NCI-H446 (cell line): ENCODE results near the gene FCHSD2.
A peak's percentile ranks its signal among the peaks of the same experiment; 100 is the strongest.
"Not testable (repeated sequence)": the region's sequence is repeated elsewhere in the genome, so short reads cannot be mapped to it uniquely, and the experiment has no call there.

Experiments
- DNase-seq, 2 experiments: peaks; one replicate each; lab custom pipeline; 2025; lab: John Stamatoyannopoulos, UW

The FCHSD2 gene

DNA sequence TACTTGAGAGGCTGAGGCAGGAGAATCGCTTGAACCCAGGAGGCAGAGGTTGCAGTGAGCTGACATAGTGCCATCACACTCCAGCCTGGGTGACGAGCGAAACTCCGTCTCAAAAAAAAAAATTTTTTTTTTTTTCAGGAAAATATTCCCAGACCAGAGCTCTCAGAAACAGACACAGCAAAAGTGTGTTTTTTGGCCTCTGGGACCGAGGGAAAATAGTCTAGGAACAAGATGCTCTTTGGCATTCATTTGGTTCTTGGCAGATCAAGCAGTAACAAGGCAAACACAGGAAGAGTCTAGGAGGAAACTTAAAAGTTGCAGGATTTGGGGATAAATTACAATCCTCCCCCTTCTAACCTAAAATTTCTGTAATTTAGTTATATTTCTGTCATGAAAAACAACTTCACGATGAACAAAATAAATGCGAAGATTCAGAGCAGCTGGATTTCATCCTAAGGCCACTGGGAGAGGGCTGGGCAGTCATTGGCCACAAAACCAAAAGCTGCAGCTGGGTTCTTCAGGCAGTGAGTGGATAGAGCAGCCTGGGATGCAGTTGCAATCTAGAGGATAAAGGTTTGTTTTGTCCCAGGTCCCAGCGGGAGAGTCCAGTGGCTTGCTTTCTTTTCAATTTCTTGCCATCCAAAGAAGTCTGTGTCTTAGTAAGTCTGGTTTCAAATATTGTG lies 308.2 kb downstream of the FCHSD2 start:
- DNase-seq = no peak

DNA sequence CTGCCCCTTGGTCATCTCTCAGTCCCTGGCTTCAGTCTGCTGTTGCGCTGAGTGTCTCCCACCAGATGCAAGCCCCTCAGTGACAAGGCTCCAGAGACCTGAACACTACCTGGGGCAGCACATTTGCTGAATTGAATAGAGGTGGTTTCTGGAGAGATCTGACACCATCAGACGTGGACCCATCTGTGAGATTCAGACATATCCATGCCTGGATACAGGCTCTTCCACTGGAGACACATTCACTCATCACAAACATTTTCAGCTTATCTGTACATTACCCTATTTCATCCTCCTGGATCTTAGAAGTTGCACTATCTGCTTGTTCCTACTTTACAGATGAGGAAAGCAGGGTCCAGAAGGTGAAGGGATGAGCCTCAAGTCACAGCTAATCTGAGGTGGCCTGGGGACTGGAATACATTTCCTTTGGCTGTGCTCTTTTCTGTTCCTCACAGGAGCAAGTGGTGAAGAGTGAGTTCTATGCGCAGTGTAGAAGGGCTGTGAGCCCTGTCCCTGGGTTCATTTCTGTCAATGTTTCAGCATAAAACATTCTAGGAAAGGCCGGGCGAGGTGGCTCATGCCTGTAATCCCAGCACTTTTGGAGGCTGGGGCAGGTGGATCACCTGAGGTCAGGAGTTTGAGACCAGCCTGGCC lies 308.9 kb downstream of the FCHSD2 start:
- DNase-seq = no peak

DNA sequence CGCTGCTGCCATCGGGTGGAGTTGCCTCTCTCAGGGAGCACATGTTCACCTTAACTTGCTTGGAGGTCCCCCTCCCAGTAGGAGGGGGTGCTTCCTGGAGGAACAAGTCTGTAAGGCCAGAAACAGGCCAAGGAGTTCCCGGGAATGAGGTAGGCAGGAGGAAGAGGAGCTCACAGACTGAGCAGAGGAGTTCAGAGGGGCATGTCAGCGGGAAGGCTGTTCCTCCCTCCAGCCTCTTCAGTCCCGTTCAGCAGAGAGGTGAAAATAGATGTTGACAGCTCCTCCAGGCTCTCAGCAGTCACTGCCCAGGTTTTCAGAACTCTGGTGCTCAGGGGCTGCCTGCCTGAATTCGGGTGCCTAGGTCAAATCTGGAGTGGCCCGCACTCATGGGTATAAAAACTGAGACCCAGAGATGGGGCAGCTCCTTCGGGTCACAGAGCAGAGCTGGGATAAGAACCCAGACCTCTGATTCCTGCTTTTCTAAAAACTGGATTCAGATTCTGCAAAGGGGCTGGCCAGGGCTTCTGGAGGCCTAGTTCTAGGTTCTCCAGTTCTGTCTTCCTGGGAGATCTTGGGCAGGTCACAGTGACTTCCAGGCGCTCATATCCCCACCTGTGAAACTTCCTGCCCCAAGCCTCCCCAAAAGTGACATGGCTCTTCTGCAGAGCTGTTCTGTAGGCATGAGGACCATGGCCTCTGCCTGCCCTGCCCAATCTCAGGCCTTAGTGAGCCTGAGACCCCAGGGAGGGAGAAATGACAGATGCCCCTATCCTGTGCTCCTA lies 309.6 kb downstream of the FCHSD2 start:
- no peak for DNase-seq

DNA sequence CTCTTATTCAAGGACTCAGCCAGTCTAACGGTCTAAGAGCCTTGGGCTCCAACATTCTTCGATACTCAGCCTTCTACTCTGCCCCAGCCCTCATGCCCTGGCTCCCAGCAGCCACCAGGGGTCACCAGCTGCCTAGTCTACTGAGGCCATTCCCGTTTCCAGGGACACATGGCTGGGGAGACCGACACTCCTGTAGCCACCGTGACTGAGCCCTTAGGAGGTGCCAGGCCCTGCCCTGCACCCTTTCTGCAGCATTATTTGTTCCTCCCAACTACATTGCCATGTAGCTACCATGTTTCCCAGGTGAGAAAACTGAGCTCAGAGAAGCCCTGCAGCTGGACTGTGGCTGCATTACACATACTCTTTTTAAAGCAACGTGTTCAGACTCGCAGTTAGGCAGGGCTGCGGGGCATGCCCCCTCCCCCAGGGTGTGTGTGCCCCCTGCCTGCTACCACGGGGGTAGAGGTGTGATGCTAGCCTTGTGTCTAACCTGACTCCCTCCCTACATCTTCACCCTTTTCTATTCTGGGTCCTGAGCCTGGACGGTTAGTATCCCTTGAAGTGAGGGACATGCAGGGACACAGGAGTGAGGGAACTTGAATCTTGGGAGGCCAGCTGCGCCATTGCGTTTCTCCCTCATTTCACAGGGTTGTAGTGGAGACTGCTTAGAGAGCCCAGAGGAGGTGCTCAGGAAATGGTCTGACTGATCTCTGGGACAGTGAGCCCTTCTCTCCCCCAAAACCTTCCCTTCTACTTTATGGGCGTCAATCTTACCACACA lies 310.4 kb downstream of the FCHSD2 start:
- peak; percentile 71 to 84 for DNase-seq

DNA sequence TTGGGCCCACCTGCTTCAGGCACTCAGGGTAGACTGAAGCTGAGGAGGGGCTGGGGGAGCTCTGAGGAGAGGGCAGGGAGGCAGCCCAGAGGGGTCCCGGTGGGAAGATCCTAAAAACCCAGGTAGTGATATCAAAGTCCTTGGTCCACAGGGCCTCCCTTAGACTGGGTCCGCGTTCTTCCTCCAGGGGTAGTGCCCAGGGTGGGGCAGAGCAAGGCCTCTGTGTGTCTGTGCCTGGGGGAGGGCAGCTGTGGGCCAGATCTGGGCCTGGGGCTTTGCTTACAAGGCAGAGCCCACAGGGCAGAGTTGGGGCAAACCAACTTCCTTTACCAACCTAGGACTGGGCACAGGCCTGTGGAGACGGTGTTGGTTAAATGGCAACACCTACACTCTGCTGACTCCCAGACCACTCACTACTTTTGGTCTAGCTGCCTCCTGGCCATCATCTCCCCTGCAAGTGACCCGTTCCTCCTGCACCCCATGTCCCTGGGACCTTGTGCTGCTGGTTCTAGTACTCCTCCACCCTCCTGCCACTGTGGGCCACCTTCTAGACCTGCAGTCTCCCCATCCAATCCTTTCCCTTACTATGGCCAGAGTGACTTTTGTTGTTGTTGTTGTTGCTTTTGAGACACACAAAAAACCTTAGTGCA lies 312.1 kb downstream of the FCHSD2 start:
- DNase-seq = no peak

DNA sequence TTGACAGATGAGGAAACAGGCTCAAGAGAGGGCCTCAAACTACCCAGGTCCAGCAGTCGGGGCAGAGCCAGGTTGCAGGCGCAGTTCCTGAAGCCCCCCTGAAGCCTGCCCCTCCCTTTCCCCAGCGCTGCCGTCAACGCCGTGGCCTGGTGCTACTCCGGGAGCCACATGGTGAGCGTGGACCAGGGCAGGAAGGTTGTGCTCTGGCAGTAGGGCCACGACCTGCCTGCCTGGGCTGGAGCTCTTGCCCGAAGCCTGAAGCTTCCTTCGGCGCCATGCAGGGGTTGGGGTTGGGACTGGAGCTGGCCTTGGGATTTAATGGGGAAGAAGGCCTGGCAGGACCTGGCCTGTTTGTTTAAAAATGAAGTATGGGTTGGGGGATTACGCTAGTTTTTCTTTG lies 312.9 kb downstream of the FCHSD2 start:
- no peak for DNase-seq

DNA sequence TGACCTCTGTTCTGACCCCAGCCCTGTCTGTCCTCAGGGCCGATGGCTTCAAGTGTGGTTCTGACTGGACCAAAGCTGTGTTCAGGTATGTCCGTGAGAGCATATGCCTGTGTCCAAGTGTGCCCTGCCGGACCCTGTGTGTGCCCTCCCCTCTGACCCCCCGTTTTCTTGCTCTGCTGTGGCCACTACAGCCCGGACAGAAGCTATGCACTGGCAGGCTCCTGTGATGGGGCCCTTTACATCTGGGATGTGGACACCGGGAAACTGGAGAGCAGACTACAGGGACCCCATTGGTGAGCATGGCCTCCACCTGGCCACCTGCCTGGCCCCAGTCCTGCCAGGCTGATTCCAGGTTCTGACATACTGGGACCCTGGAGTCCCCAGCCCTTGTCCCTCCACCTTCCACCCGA lies 313.4 kb downstream of the FCHSD2 start:
- DNase-seq = no peak

DNA sequence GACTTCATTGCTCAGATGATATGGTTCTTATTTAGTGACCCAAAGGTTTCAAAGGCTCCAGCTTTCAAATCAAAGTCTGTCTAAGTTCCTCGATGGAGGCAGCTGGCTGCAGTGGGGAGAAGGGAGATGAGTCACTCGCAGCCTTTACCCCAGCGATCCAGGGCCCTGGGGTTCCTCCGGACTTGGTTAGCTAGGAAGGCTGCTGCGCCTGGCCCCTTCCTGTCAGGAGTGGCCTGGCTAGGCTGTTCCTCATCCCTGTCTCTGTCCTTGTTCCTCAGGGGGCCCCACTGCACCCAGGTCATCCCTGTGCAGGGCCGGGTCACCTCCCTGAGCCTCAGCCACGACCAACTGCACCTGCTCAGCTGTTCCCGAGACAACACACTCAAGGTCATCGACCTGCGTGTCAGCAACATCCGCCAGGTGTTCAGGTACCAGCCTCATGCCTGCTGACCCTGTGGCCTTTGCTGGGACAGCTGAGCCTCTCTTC lies 314.0 kb downstream of the FCHSD2 start:
- no peak for DNase-seq

DNA sequence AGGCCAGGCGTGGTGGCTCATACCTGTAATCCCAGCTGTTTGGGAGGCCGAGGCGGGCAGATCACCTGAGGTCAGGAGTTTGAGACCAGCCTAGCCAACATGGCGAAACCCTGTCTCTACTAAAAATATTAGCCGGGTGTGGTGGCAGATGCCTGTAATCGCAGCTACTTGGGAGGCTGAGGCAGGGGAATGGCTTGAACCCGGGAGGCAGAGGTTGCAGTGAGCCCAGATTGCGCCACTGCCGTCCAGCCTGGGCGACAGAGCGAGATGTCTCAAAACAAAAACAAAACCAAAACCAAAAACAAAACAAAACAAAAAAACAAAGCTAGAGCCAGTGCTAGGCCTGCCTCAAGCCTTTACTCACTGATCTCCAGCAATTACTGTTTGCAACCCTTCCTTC lies 314.5 kb downstream of the FCHSD2 start:
- not testable (repeated sequence) for DNase-seq

DNA sequence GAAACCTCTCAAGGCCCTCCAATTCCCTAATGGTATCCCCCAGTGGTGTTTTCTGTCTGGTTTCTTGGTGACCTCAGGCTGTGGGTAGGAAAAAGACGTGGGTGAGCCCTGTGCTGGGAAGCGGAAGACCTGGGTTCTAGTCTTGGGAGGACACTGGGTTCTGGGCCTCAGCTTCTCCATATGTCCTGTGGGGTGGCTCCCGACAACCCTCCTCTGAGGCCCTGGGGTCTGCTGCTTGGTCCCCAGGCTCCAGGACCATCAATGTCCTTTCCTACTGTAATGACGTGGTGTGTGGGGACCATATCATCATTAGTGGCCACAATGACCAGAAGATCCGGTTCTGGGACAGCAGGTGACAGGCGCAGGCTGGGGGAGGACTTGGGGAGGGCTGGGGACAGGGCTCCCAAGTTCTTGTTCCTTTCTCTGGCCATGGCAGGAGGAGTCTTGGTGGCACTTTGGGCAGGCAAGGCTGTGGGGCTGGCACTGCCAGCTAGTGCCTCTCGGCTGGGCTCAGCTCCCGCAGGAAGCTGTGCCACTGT lies 315.1 kb downstream of the FCHSD2 start:
- DNase-seq = no peak

DNA sequence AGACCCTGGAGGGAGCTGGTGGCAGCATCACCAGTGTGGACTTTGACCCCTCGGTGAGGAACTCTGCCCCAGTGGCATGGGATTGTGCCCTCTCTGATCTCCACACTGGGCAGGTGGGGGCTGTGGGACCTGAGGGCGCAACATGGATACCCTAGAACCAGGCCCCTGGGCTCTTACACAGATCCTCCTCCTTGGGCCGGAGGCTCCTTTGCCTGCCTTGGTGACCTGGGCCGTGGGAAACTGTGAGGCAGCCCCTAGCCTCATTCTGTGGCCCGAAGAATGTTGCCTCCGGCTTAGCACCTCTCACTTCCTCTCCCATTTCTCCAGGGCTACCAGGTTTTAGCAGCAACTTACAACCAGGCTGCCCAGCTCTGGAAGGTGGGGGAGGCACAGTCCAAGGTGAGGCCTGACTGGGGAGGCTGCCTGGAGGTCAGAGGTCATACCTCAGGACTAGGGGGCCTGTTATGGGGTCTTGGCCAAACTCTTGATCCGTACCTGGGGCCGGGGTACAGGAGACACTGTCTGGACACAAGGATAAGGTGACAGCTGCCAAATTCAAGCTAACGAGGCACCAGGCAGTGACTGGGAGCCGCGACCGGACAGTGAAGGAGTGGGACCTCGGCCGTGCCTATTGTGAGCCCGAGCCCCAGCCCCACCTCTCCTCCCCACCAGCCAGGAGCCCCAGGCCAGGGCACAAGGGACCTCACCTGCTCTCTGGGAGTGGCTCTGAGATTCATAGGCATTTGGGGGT lies 315.8 kb downstream of the FCHSD2 start:
- no peak for DNase-seq

DNA sequence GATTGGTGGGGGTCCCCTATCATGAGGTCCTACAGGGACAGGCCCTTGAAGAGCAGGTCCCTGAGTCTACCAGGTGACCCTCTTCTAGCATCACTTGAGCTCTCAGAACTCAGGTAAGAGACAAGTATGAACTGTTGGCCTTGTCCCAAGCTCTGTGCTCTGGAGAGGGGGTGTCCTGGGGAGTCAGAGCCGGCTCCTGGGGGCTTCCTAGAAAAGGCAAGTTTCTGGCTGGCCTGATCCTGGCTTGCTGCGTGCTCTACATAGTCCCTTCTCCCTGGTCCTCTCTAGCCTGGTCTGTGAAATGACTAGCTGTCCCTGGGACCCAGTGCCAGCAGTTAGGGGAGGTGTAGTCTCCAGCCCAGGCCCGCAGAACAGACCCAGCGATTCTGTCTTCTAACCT lies 316.5 kb downstream of the FCHSD2 start:
- no peak for DNase-seq

DNA sequence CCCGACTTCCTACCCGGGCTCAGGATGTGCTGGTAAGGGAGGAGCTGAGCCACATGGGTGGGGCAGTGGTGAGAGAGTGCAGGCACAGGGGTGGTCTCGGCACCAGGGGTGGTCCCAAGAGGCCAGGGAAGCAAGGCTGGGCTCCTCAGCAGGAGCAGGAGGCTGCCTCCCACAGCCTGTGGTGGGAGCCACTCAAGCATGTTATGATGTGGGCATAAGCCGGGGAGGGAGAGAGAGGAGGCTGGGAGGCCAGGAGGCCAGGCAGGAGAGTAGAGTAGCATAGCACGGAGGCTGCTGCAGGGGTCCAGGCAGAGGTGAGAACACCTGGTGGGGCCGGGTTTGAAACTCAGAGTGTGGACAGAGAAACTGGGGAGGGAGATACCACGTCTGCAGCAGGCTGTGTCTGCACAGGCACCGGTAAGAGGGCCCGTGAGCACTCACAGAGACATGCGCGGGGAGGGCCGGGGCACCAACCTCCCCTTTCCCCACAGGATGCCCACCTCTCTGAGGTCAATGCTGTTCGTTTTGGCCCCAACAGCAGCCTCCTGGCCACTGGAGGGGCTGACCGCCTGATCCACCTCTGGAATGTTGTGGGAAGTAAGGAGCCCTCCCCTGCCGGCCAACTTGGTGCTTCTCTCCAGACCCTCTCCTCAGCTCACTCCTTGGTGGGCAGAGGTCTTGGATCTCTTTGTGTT lies 317.2 kb downstream of the FCHSD2 start:
- no peak for DNase-seq

DNA sequence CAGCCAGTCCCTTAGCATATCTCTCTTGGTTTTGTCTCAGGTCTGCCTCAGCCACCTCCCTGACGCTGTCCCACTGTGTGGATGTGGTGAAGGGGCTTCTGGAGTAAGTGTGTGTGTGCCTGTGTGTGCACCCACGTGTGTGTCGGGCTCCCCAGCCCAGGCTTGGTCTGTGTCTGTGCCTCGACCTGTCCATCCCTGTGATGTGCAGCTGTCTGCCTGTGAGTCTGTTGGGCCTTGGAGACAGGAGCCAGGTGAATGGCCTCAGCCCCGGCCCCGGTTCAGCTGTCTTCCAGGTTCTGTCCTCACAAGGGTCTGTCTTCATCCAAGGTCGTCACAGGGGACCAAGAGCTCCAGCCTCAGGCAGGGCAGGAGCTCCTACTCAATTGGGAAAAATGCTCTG lies 318.1 kb downstream of the FCHSD2 start:
- DNase-seq = no peak

DNA sequence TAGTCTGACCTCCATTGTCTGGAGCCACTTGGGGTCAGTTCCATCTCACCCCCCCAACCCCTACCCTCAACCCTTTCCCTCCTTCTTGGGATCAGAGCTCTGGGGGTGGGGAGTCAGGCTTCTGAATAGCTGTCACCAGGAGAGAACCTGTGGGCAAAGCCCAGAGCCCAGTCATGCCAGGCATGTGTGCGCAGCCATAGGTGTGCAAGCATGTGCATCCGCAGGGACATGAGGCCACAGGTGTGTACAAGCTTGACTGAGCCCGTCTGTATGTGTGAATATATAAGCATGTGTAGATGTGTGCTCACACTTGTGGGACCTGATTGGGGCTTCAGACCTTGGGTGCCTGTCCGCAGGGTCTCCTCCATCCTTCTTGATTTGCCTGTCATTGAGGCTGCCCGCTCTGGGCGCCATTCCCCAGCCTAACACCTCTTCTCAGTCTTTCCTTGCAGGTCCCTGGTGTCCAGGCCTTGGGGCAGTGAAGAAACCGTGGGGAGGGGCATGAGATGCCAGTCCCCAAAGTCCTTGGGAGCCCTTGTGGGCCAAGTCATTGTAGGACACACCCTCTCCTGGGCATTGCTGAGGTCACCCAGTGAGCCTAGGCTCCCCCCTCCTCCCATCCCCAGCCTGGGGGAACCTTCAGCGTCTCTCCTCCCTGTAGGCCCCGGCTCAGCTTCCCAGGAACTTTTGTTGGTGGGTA lies 318.9 kb downstream of the FCHSD2 start:
- DNase-seq = no peak

DNA sequence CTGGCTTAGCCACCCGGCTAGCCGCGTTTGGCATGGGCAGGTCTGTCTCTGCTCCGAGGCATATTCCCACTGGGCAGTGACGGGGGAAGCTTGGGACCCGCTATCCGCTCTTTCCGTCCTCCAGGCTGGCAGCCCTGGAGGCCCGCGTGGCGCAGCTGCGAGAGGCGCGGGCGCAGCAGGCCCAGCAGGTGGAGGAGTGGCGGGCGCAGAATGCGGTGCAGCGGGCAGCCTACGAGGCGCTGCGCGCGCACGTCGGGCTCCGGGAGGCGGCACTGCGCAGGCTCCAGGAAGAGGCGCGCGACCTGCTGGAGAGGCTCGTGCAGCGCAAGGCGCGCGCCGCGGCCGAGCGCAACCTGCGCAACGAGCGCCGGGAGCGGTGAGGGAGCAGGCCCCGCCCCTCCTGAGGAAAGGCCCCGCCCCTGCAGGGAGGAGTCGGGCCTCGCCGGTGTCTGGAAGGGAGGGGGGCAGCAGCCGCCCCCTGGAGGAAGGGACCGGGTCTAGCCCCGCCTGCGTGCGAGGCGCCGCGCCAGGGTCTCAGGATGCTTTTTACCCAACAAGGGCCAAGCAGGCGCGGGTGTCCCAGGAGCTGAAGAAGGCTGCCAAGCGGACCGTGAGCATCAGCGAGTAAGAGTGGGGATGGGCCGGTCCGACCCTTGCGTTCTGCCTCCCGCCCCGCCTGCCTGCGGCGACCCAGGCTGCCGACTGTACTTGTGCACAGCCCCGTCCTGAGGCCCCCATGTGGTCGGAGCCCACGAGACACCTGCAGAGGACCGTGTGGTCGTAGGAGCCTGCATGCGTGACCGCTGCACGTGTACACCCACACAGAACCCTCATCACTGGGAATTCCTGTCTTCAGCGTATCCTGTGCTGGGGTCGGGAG lies 320.0 kb downstream of the FCHSD2 start:
- peak; percentile 71 to 98 for DNase-seq

DNA sequence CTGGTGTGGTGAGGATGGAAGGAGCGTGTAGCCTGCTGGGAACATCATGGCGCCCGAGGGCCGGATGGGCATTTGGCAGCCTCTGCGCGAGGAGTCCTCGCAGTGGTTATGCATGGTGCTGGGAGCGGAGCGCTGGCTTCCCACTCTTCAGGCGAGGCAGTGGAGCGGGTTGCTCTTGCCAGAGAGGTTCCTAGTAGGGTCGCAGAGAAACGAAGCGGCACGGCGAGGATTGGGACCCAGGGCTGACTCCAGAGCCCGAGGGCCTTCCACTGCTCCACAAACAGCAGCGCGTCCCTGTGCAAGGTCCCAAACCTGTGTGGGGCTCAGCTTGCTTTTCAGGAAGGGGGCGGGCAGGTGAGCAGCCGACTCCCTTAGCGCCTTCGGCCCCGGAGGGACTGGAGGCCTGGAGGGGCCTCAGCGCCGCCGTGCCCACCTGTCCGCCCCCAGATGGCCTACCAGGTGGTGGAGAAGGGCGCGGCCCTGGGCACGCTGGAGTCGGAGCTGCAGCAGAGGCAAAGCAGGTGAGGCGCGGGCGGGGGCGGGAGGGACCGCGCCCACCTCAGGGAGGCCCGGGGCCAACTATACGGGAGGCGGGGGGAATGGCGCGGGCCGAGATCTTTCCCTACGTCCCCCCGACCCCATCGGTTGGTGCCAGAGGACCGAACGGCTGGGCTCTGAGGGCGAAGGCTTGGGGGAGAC lies 320.7 kb downstream of the FCHSD2 start:
- no peak for DNase-seq
